GM23248 (cell line): ENCODE results near the gene ACVR1B. TPM values are rescaled to one million over a fixed set of nuclear protein-coding genes. Genes with fewer than 3 reads are reported as not detected.
A peak's percentile ranks its signal among the peaks of the same experiment; 100 is the strongest.

ENCODE experiments used
- DNase-seq: peaks from one replicate; pipeline ENCODE4 v3.0.0-alpha.2; 2015
- H2AFZ ChIP-seq: fragments of 200-600 bp; sonication (generic); 2 replicates; pipeline ENCODE4 v1.6.1; 2016; ENCODE audit warnings: antibody characterized with exemption
- H3F3A ChIP-seq: fragments of 200-600 bp; sonication (generic); 2 replicates; pipeline ENCODE4 v1.6.1; 2016; ENCODE audit warnings: mild to moderate bottlenecking, antibody characterized with exemption, mixed run types; ENCODE audit not compliant: insufficient read depth
- H3K27ac ChIP-seq: fragments of 200-600 bp; sonication (generic); 2 replicates; pipeline ENCODE4 v1.5.1; 2016; ENCODE audit warnings: mild to moderate bottlenecking
- H3K27me3 ChIP-seq: fragments of 200-600 bp; sonication (generic); replicated peaks from 2 replicates; pipeline ENCODE4 v1.6.1; 2016; ENCODE audit warnings: mild to moderate bottlenecking; ENCODE audit not compliant: insufficient read depth
- H3K36me3 ChIP-seq: fragments of 200-600 bp; sonication (generic); 2 replicates; pipeline ENCODE4 v1.6.1; 2016; ENCODE audit warnings: low read depth, mild to moderate bottlenecking
- H3K4me1 ChIP-seq: fragments of 200-600 bp; sonication (generic); 2 replicates; pipeline ENCODE4 v1.6.1; 2016; ENCODE audit warnings: mild to moderate bottlenecking; ENCODE audit not compliant: insufficient read depth
- H3K4me2 ChIP-seq: fragments of 200-600 bp; sonication (generic); one replicate; pipeline ENCODE4 v1.6.1; 2016; ENCODE audit warnings: mild to moderate bottlenecking; ENCODE audit not compliant: unreplicated experiment
- H3K4me3 ChIP-seq: fragments of 200-600 bp; sonication (generic); 2 replicates; pipeline ENCODE4 v1.5.1; 2016; ENCODE audit warnings: mild to moderate bottlenecking
- H3K79me2 ChIP-seq: fragments of 200-600 bp; sonication (generic); 2 replicates; pipeline ENCODE4 v1.6.1; 2016; ENCODE audit warnings: mild to moderate bottlenecking; ENCODE audit not compliant: insufficient read depth
- H3K9ac ChIP-seq: fragments of 200-600 bp; sonication (generic); 2 replicates; pipeline ENCODE4 v1.6.1; 2016; ENCODE audit warnings: mild to moderate bottlenecking
- H3K9me2 ChIP-seq: fragments of 200-600 bp; sonication (generic); 2 replicates; pipeline ENCODE4 v1.6.1; 2016; ENCODE audit warnings: mixed run types, mild to moderate bottlenecking, moderate library complexity; ENCODE audit not compliant: insufficient read depth
- H3K9me3 ChIP-seq: fragments of 200-600 bp; sonication (generic); one replicate; pipeline ENCODE4 v1.6.1; 2017; ENCODE audit warnings: low read depth
- H4K20me1 ChIP-seq: fragments of 200-600 bp; sonication (generic); 2 replicates; pipeline ENCODE4 v1.6.0; 2016; ENCODE audit not compliant: insufficient read depth
- EZH2 ChIP-seq: fragments of 200-600 bp; sonication (generic); IDR thresholded peaks from 2 replicates; pipeline ENCODE4 v1.6.1; 2018; ENCODE audit warnings: antibody characterized with exemption, mild to moderate bottlenecking; ENCODE audit not compliant: insufficient read depth, poor library complexity, severe bottlenecking
- EZH2phosphoT487 ChIP-seq: fragments of 200-600 bp; sonication (generic); IDR thresholded peaks from 2 replicates; pipeline ENCODE4 v1.6.1; 2018; ENCODE audit warnings: antibody characterized with exemption, moderate library complexity, mild to moderate bottlenecking, low read depth; ENCODE audit not compliant: insufficient read depth
- WGBS, 2 experiments: methylation state at CpG; one replicate each; pipeline ENCODE4 v1.1.6; 2015 to 2017; ENCODE audit warnings: low lambda C conversion rate in 2 of 2, low coverage in 1 of 2; ENCODE audit errors: missing lambda C conversion rate in 2 of 2; 5-methylcytosine and 5-hydroxymethylcytosine counted together
- in situ Hi-C: fragments of 300-500 bp; cut with MboI; formaldehyde crosslinking; loops from 2 replicates; pipeline ENCODE4 v1.15.0; 2020
- polyA plus RNA-seq: library from polyadenylated mRNA; unstranded; fragments of >200 nt; fragmentation: Nextera tagmentation; extraction: Ambion mirVana; gene quantifications from 2 replicates; pipeline ENCODE4 v1.2.1, GENCODE V29; 2016
- total RNA-seq: library from RNA; depleted of rRNA; stranded (reverse); fragments of >200 nt; shearing (Covaris generic); gene quantifications from 2 replicates; pipeline ENCODE4 v1.2.3, GENCODE V29; 2014

Gene ACVR1B
- total and polyA plus RNA-seq, 2 experiments from 2014 or later = 2.8 to 17.0 TPM

DNA sequence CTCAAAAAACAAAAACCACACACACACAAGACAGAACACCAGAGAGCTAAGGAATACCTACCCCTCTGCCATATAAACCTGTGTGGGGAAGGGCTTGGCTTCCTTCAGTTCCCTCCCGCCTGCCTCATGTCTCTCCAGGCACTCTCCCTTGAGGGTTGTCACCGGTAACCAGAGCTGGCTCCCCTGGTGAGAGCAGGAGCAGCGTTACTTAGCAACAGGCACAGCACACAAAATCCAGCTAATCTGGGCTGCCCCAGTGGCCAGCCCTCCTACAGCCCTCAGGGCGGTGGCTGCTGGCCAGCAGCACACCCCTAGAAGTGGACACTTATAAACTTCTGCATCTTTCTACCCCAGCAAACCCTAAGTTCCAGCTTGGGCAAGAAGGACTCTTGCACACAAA is 78.2 kb downstream of the ACVR1B start:
- DNase-seq = peak; percentile 57
- in situ Hi-C loops = no loop called here

DNA sequence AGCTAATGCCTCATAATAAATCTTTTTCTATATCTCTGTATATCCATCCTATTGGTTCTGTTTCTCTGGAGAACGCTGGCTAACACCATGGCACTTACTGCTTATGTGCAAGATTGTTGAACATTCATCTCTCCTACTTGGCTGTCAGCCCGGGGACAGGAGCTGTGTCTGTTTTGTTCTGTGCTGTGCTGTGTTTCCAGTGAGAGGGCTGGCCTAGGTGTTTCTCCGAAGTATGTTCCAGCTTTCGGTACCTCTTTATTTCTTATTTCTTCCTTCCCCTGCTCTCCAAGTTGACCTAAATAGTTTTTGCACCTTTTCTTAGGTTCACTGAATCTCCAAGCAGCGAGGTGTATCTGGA is 80.9 kb downstream of the ACVR1B start:
- 2% methylated on average over 5 of the region's 5 CpGs for WGBS, 2 experiments
- peak overlapping the region; percentile 72 for H3K4me3 ChIP-seq
- peak overlapping the region; percentile 95 for H3K4me2 ChIP-seq
- H2AFZ ChIP-seq = peak overlapping the region; percentile 76
- TF ChIP-seq EZH2phosphoT487 (no peak), EZH2 (no peak)
- H3F3A ChIP-seq = peaks cover 15% of the 10 kb centered on the region
- H3K36me3 ChIP-seq = no peaks in the 10 kb centered on the region
- in situ Hi-C loops = no loop called here
- H3K79me2 ChIP-seq = no peaks in the 10 kb centered on the region
- H3K9me3 ChIP-seq = no peaks in the 10 kb centered on the region
- no peaks in the 10 kb centered on the region for H3K27me3 ChIP-seq
- H4K20me1 ChIP-seq = no peaks in the 10 kb centered on the region
- no peaks in the 10 kb centered on the region for H3K9me2 ChIP-seq
- H3K9ac ChIP-seq = peak overlapping the region; percentile 89
- H3K4me1 ChIP-seq = peaks cover 13% of the 10 kb centered on the region
- H3K27ac ChIP-seq = peak overlapping the region; percentile 94
- DNase-seq = peak; percentile 91

More for the DNA sequence above, 78.2 kb downstream of the ACVR1B start:
- H3K79me2 ChIP-seq = no peaks in the 10 kb centered on the region
- H2AFZ ChIP-seq = no peak overlapping the region
- no peak overlapping the region for H3K4me2 ChIP-seq
- 75 to 79% methylated on average over 4 of the region's 4 CpGs for WGBS, 2 experiments
- TF ChIP-seq EZH2 (no peak), EZH2phosphoT487 (no peak)
- H3F3A ChIP-seq = peaks cover 10% of the 10 kb centered on the region
- H3K9ac ChIP-seq = no peak overlapping the region
- peaks cover 17% of the 10 kb centered on the region for H3K4me1 ChIP-seq
- no peaks in the 10 kb centered on the region for H3K27me3 ChIP-seq
- H4K20me1 ChIP-seq = no peaks in the 10 kb centered on the region
- H3K9me3 ChIP-seq = no peaks in the 10 kb centered on the region
- no peak overlapping the region for H3K27ac ChIP-seq
- no peaks in the 10 kb centered on the region for H3K36me3 ChIP-seq
- H3K9me2 ChIP-seq = no peaks in the 10 kb centered on the region
- no peak overlapping the region for H3K4me3 ChIP-seq

DNA sequence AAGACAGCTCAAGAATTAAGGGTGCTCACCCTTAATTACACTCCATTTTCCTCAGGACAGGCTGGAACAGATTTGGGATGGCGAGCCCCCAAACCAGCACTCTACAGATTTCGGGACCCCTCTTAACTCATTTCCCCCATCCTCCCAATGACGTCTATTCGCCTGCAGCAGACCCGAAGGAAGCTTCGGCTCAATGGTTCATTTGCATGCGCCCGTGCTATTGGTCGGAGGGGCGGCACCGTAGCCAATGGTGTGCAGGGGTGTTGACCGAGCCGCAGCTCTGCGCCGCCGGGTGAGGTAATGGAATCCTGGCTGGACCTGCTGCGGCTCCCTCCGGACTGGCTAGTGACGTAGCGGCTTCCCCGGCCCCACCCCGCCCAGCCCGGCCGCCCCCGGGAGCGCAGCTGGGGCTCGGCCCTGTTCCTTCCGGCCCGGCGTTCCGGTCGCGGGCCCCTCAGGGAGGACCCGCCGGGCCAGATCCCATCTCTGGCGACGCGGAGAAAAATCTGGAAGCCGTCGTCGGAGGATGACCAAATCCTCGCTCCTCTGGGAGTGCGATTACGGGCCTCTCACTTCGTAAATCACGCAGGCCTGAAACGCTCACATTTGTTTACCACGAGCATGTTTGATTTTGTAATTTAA is 81.4 kb downstream of the ACVR1B start:
- no peaks in the 10 kb centered on the region for H4K20me1 ChIP-seq
- H3K27ac ChIP-seq = peak overlapping the region; percentile 94
- DNase-seq = peak; percentile 99
- no peaks in the 10 kb centered on the region for H3K9me2 ChIP-seq
- H3K9me3 ChIP-seq = no peaks in the 10 kb centered on the region
- H3K36me3 ChIP-seq = no peaks in the 10 kb centered on the region
- H3K4me1 ChIP-seq = peaks cover 13% of the 10 kb centered on the region
- 1 to 2% methylated on average over 44 to 47 of the region's 48 CpGs for WGBS, 2 experiments
- peak overlapping the region; percentile 95 for H3K4me2 ChIP-seq
- H3K4me3 ChIP-seq = peak overlapping the region; percentile 72
- H2AFZ ChIP-seq = peak overlapping the region; percentile 76
- no peaks in the 10 kb centered on the region for H3K27me3 ChIP-seq
- H3K9ac ChIP-seq = peak overlapping the region; percentile 89
- in situ Hi-C loops = no loop called here
- peaks cover 15% of the 10 kb centered on the region for H3F3A ChIP-seq
- no peaks in the 10 kb centered on the region for H3K79me2 ChIP-seq
- TF ChIP-seq EZH2phosphoT487 = no peak
- no peak for TF ChIP-seq EZH2

DNA sequence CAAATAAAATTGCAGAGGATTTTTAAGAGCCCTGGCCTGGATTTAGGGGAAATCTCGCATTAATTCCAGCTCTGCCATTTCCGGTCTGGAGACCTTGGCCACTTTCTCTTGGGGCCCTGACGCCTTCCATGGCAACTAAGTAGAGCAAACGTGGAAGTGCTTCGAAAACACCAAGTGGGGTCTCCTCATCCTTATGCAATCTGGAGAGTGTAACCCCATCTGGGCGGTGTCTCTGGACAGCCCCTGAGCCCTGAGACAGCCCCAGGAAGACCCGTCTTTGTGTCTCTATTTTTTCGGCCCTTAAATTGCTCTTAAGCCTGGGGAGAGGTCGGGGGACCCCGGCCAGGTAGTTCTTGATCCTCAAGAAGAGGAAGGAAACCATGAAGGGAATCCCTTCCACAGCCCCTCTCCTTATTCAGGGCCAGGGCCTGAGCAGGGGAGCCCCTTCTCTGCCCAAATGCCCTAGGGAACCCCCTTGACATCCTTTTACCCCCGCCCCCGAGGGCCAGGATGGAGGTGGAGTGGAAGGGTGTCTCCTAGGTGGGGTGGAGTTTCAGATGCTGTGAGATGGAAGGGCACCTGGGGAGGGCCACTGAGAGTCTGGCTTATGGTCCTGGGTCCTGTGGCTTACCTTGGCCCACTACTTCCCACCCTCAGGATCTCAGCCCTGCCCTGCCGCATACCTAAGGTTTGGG is 82.1 kb downstream of the ACVR1B start:
- in situ Hi-C loops = no loop called here
- no peak for DNase-seq

More for the DNA sequence above, 82.1 kb downstream of the ACVR1B start:
- TF ChIP-seq EZH2phosphoT487 (no peak), EZH2 (no peak)
- Histone ChIP-seq H3K4me2 (peak overlapping the region; percentile 83), H2AFZ (peak overlapping the region; percentile 33; the same call in 1 of the 2 replicates), H4K20me1 (no peaks in the 10 kb centered on the region), H3K79me2 (no peaks in the 10 kb centered on the region), H3K27ac (peak overlapping the region; percentile 94), H3K9me2 (no peaks in the 10 kb centered on the region), H3K36me3 (no peaks in the 10 kb centered on the region), H3F3A (peaks cover 20% of the 10 kb centered on the region), H3K9me3 (no peaks in the 10 kb centered on the region), H3K27me3 (no peaks in the 10 kb centered on the region), H3K4me3 (peak overlapping the region; percentile 64), H3K9ac (peak overlapping the region; percentile 89), H3K4me1 (peaks cover 17% of the 10 kb centered on the region)
- 57 to 65% methylated on average over 13 of the region's 13 CpGs for WGBS, 2 experiments
